OCI-LY7 (cell line): ENCODE results near the gene GPHN. TPM values are rescaled to one million over a fixed set of nuclear protein-coding genes. Genes with fewer than 3 reads are reported as not detected.
"Not testable (repeated sequence)": the region's sequence is repeated elsewhere in the genome, so short reads cannot be mapped to it uniquely, and the experiment has no call there.

Experiments used
- BruUV-seq: library from RNA; stranded (reverse); fragments of 400-500 nt; replicated peaks from 2 replicates; lab custom pipeline; 2021; lab: Mats Ljungman, UMichigan
- CTCF ChIA-PET: fragments of 300-600 bp; sonication (Branson Sonifier 250); formaldehyde crosslinking; loops from one replicate; lab custom pipeline; 2022; ENCODE audit warnings: antibody characterized with exemption; ENCODE audit not compliant: unreplicated experiment; lab: Charles Lee
- POLR2A ChIA-PET: fragments of 300-600 bp; sonication (Branson Sonifier 250); formaldehyde crosslinking; loops from one replicate; lab custom pipeline; 2022; ENCODE audit warnings: antibody characterized with exemption; lab: Charles Lee
- DNase-seq: peaks from one replicate; pipeline ENCODE4 v3.0.0-alpha.2; 2015; ENCODE audit warnings: low spot score
- H2AFZ ChIP-seq: fragments of 200-600 bp; sonication (generic), shearing (Covaris generic); 2 replicates; pipeline ENCODE4 v1.6.1; 2014; ENCODE audit warnings: mild to moderate bottlenecking, antibody characterized with exemption, low read length, moderate library complexity
- H3K27ac ChIP-seq: fragments of 200-600 bp; sonication (generic); 2 replicates; pipeline ENCODE4 v1.5.1; 2014; ENCODE audit warnings: mixed run types, low read depth, mild to moderate bottlenecking, moderate library complexity, low read length, inconsistent platforms; ENCODE audit not compliant: poor library complexity, severe bottlenecking
- H3K36me3 ChIP-seq: fragments of 200-600 bp; sonication (generic); 2 replicates; pipeline ENCODE4 v1.6.1; 2014; ENCODE audit warnings: mild to moderate bottlenecking, antibody characterized with exemption, low read length, moderate library complexity, mixed read lengths; ENCODE audit not compliant: insufficient read depth
- H3K4me1 ChIP-seq: fragments of 200-600 bp; sonication (generic); 2 replicates; pipeline ENCODE4 v1.5.1; 2014; ENCODE audit warnings: mild to moderate bottlenecking, low read length; ENCODE audit not compliant: insufficient read depth, poor library complexity, severe bottlenecking
- H3K4me2 ChIP-seq: fragments of 200-600 bp; sonication (generic); 2 replicates; pipeline ENCODE4 v1.6.1; 2014; ENCODE audit warnings: mild to moderate bottlenecking, low read length
- H3K4me3 ChIP-seq: fragments of 200-600 bp; sonication (generic); 2 replicates; pipeline ENCODE4 v1.5.1; 2014; ENCODE audit warnings: mild to moderate bottlenecking, low read depth, low read length; ENCODE audit not compliant: poor library complexity, severe bottlenecking
- H3K79me2 ChIP-seq: fragments of 200-600 bp; sonication (generic); 2 replicates; pipeline ENCODE4 v1.6.1; 2016; ENCODE audit warnings: low read depth, mild to moderate bottlenecking, low read length, moderate library complexity, mixed read lengths; ENCODE audit not compliant: insufficient read depth
- H3K9me2 ChIP-seq: fragments of 200-600 bp; sonication (generic); 2 replicates; pipeline ENCODE4 v1.6.1; 2016; ENCODE audit warnings: mild to moderate bottlenecking, low read length, mixed read lengths; ENCODE audit not compliant: insufficient read depth
- H3K9me3 ChIP-seq: fragments of 200-600 bp; sonication (generic); 2 replicates; pipeline ENCODE4 v1.6.1; 2014; ENCODE audit warnings: mild to moderate bottlenecking, mixed run types, low read length, mixed read lengths
- H4K20me1 ChIP-seq: fragments of 200-600 bp; sonication (generic); 2 replicates; pipeline ENCODE4 v1.6.1; 2014; ENCODE audit warnings: mild to moderate bottlenecking, antibody characterized with exemption, low read length, moderate library complexity, mixed read lengths; ENCODE audit not compliant: insufficient read depth
- EZH2phosphoT487 ChIP-seq: fragments of 200-600 bp; sonication (generic); IDR thresholded peaks from 2 replicates; pipeline ENCODE4 v1.6.1; 2018; ENCODE audit warnings: low read depth, borderline replicate concordance, mild to moderate bottlenecking, mixed run types, antibody characterized with exemption, low read length, moderate library complexity, mixed read lengths
- intact Hi-C: fragments of 100-400 bp; cut with micrococcal nuclease; formaldehyde crosslinking; loops from one replicate; pipeline ENCODE4 v1.10.0; 2022; ENCODE audit not compliant: unreplicated experiment
- total RNA-seq, 2 experiments: library from RNA; depleted of rRNA in 1 of 2; stranded (reverse); fragments of >200 nt in 1 of 2; shearing (Covaris generic) in 1 of 2; gene quantifications; 2 replicates each; pipeline ENCODE4 v1.2.3, GENCODE V29; 2014 to 2022
- TF ChIP-seq, protein P1 (sequence below): fragments of 200-600 bp; sonication (generic); conservative IDR thresholded peaks from 2 replicates; pipeline ENCODE4 v1.5.1; 2014; ENCODE audit warnings: mild to moderate bottlenecking, antibody characterized with exemption, low read length, moderate library complexity, mixed read lengths

Gene GPHN
- total RNA-seq, 2 experiments from 2014 or later: not detected

DNA sequence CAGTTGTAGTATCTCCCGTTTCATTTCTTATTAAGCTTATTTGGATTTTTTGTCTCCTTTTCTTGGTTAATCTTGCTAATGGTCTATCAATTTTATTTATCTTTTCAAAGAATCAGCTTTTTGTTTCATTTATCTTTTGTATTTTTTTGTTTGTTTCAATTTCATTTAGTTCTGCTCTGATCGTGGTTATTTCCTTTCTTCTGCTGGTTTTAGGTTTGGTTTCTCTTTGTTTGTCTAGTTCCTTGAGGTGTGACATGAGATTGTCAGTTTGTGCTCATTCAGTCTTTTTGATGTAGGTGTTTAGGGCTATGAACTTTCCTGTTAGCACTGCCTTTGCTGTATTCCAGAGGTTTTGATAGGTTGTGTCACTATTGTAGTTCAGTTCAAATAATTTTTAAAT lies 207.4 kb downstream of the GPHN start:
- H3K79me2 ChIP-seq, H3K9me3 ChIP-seq, H3K4me3 ChIP-seq, H3K27ac ChIP-seq, BruUV-seq, intact Hi-C loops, POLR2A ChIA-PET, H3K4me2 ChIP-seq, DNase-seq, H3K9me2 ChIP-seq, CTCF ChIA-PET, H2AFZ ChIP-seq, H4K20me1 ChIP-seq, H3K36me3 ChIP-seq, H3K4me1 ChIP-seq: not testable (repeated sequence)

DNA sequence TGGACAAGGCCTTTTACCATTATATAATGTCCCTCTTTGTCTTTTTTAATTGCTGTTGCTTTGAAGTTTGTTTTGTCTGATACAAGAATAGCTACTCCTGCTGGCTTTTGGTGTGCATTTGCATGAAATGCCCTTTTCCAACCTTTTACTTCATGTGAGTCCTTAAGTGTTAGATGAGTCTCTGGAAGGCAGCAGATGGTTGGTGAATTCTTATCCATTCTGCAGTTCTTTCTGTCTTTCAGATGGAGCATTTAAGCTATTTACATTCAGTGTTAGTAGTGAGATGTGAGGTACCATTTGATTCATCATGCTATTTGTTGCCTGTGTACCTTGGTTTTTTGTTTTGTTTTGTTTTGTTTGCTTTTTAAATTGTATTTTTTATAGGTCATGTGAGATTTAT lies 208.3 kb downstream of the GPHN start:
- no peak for TF ChIP-seq EZH2phosphoT487
- TF ChIP-seq, protein P1, sequence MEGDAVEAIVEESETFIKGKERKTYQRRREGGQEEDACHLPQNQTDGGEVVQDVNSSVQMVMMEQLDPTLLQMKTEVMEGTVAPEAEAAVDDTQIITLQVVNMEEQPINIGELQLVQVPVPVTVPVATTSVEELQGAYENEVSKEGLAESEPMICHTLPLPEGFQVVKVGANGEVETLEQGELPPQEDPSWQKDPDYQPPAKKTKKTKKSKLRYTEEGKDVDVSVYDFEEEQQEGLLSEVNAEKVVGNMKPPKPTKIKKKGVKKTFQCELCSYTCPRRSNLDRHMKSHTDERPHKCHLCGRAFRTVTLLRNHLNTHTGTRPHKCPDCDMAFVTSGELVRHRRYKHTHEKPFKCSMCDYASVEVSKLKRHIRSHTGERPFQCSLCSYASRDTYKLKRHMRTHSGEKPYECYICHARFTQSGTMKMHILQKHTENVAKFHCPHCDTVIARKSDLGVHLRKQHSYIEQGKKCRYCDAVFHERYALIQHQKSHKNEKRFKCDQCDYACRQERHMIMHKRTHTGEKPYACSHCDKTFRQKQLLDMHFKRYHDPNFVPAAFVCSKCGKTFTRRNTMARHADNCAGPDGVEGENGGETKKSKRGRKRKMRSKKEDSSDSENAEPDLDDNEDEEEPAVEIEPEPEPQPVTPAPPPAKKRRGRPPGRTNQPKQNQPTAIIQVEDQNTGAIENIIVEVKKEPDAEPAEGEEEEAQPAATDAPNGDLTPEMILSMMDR: no peak
- Histone ChIP-seq H2AFZ (no peak overlapping the region), H3K4me1 (no peaks in the 10 kb centered on the region), H3K9me2 (no peaks in the 10 kb centered on the region), H3K36me3 (no peaks in the 10 kb centered on the region), H3K79me2 (no peaks in the 10 kb centered on the region), H3K4me2 (no peak overlapping the region), H3K4me3 (no peak overlapping the region), H3K9me3 (no peaks in the 10 kb centered on the region), H4K20me1 (no peaks in the 10 kb centered on the region), H3K27ac (no peak overlapping the region)
- no peak for DNase-seq
- BruUV-seq: no TSS peak
- ChIA-PET POLR2A (no interaction called here), CTCF (no interaction called here)
- intact Hi-C loops: no loop called here

DNA sequence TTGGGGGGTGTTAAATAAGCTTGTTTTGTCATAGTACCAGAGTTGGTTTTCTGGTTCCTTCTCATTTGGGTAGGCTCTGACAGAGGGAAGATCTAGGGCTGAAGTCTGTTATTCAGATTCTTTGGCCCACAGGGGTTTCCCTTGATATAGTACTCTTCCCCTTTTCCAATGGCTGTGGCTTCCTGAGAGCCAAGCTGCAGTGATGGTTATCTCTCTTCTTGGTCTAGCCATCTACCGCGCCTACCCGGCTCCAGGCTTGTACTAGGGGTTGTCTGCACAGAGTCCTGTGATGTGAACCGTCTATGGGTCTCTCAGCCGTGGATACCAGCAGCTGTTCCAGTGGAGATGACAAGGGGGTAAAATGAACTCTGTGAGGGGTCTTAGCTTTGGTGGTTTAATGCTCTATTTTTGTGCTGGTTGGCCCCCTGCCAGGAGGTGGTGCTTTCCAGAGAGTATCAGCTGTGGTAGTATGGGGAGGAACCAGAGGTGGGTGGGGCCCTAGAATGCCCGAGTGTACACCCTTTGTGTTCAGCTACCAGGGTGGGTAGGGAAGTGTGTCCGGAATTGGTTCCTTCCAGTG lies 209.7 kb downstream of the GPHN start:
- Histone ChIP-seq H3K4me3 (no peak overlapping the region), H4K20me1 (no peaks in the 10 kb centered on the region), H3K79me2 (no peaks in the 10 kb centered on the region), H3K36me3 (no peaks in the 10 kb centered on the region), H3K9me2 (no peaks in the 10 kb centered on the region), H2AFZ (no peak overlapping the region), H3K4me1 (no peaks in the 10 kb centered on the region), H3K9me3 (no peaks in the 10 kb centered on the region), H3K4me2 (no peak overlapping the region), H3K27ac (no peak overlapping the region)
- CTCF ChIA-PET: no interaction called here
- no TSS peak for BruUV-seq
- intact Hi-C loops: no loop called here
- no peak for DNase-seq
- TF ChIP-seq EZH2phosphoT487: no peak
- TF ChIP-seq, protein P1: no peak
- POLR2A ChIA-PET: no interaction called here
